Measurements from ENCODE around the gene AXDND1. TPM values are rescaled to one million over a fixed set of nuclear protein-coding genes. Genes with fewer than 3 reads are reported as not detected.

AXDND1 gene
- total and polyA plus RNA-seq, 8 donors = 0.55 to 18.4 (median 2.7) TPM; not detected in 2

- Histone ChIP-seq H3K27me3 (no peaks in the 10 kb centered on the region), H3K9me3 (no peaks in the 10 kb centered on the region), H3K4me1 (no peaks in the 10 kb centered on the region), H3K27ac (no peak overlapping the region), H3K36me3 (no peaks in the 10 kb centered on the region), H3K4me3 (no peak overlapping the region)
- 81 to 91% (median 87%) methylated on average over 8 of the region's 8 CpGs for WGBS, 5 donors
- DNase-seq = no peak
- intact Hi-C loops (cut with DNase I; ENCODE audit: low total_unique reads) = no loop called here
- TF ChIP-seq POLR2A (IDR thresholded peaks at IDR 0.05) = no peak
- TF ChIP-seq CTCF (IDR thresholded peaks at IDR 0.05) = no peak
- TF ChIP-seq EP300 (IDR thresholded peaks at IDR 0.05) = no peak
- TF ChIP-seq POLR2AphosphoS5 (IDR thresholded peaks at IDR 0.05) = no peak
These were observed 163.9 kb downstream of the AXDND1 start for GRCh38 chr1:179529482-179530195.

DNA sequence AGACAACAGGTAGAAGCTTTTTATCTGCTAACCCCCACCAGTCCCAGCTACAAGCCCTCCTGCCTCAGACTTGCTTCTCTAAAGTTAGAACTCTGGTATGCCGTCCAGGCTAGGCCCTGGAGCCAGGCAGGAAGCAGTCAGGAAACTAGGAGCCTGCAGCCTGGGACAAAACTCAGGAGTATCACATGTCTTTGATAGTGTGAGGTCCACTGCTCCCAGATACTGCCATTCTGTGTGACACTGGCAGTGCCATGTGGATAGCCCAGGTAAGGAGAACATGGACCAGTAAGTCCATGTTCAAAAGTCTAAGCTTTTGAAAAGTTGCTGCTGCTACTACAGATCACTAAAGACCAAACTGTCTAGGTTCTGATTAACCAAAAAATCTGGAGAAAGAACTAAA is 164.6 kb downstream of the AXDND1 start:
- WGBS, 5 donors = 50 to 78% (median 74%) methylated on average over 1 of the region's 1 CpG
- no peaks in the 10 kb centered on the region for H3K36me3 ChIP-seq

GRCh38 chr1:179541774-179542173 is 176.0 kb downstream of the AXDND1 start:
- TF ChIP-seq CTCF (IDR thresholded peaks at IDR 0.05) (no peak), POLR2A (IDR thresholded peaks at IDR 0.05) (no peak), POLR2AphosphoS5 (IDR thresholded peaks at IDR 0.05) (no peak), EP300 (IDR thresholded peaks at IDR 0.05) (no peak)
- intact Hi-C loops (cut with DNase I; ENCODE audit: low total_unique reads) = no loop called here
- Histone ChIP-seq H3K9me3 (peaks cover 0 to 8% (median 0%) of the 10 kb centered on the region in 4 donors), H3K27me3 (no peaks in the 10 kb centered on the region), H3K4me1 (no peaks in the 10 kb centered on the region), H3K27ac (no peak overlapping the region), H3K36me3 (no peaks in the 10 kb centered on the region), H3K4me3 (no peak overlapping the region)
- no peak for DNase-seq
- 72 to 89% (median 79%) methylated on average over 2 of the region's 2 CpGs for WGBS, 5 donors

More for the DNA sequence above, 164.6 kb downstream of the AXDND1 start:
- Histone ChIP-seq H3K9me3 (no peaks in the 10 kb centered on the region), H3K4me3 (no peak overlapping the region), H3K4me1 (no peaks in the 10 kb centered on the region), H3K27ac (no peak overlapping the region), H3K27me3 (no peaks in the 10 kb centered on the region)
- DNase-seq = no peak
- intact Hi-C loops (cut with DNase I; ENCODE audit: low total_unique reads) = no loop called here
- TF ChIP-seq EP300 (IDR thresholded peaks at IDR 0.05) (no peak), POLR2A (IDR thresholded peaks at IDR 0.05) (no peak), POLR2AphosphoS5 (IDR thresholded peaks at IDR 0.05) (no peak), CTCF (IDR thresholded peaks at IDR 0.05) (no peak)

DNA sequence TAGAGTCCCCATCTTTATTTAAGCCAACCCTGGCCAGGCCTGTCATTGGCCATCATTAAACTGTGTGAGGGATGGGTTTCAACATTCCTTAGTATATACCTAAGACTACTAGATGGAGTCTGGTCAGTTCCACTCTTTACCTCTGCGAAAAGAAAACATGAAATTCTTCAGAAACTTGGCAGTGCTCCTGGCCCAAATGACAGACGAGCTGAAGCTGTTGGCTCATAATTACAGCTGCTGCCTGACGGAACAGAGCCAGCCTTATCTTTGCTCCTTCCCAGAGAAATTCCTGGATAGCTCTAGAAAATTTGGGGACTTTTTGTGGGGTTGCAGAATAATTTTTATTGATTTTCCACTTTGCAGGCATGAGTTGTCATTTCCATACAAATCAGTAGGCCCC is 179.6 kb downstream of the AXDND1 start:
- TF ChIP-seq POLR2AphosphoS5 (IDR thresholded peaks at IDR 0.05) = no peak
- no peak for TF ChIP-seq POLR2A (IDR thresholded peaks at IDR 0.05)
- TF ChIP-seq EP300 (IDR thresholded peaks at IDR 0.05) = no peak
- TF ChIP-seq CTCF (IDR thresholded peaks at IDR 0.05) = no peak

More for the DNA sequence above, 179.6 kb downstream of the AXDND1 start:
- Histone ChIP-seq H3K4me3 (no peak overlapping the region), H3K9me3 (peaks cover 0 to 7% (median 0%) of the 10 kb centered on the region in 4 donors), H3K27me3 (no peaks in the 10 kb centered on the region), H3K36me3 (no peaks in the 10 kb centered on the region), H3K4me1 (peaks cover 0 to 11% (median 2%) of the 10 kb centered on the region in 4 donors), H3K27ac (no peak overlapping the region)
- DNase-seq = peak in 1 of 2 donors; percentile 17
- intact Hi-C loops (cut with DNase I; ENCODE audit: low total_unique reads) = no loop called here
- WGBS, 5 donors = 25 to 45% (median 36%) methylated on average over 3 of the region's 3 CpGs

All from stomach (tissue), 9 donors.